GM12875 (cell line): ENCODE data around the gene BTRC.
"Not testable (repeated sequence)": the region's sequence is repeated elsewhere in the genome, so short reads cannot be mapped to it uniquely, and the experiment has no call there.

Source experiments
- H3K4me3 ChIP-seq: one replicate; pipeline ENCODE4 v1.5.1; 2011; ENCODE audit warnings: low read depth, low read length, control low read depth
- CTCF ChIP-seq: IDR thresholded peaks from 2 replicates; pipeline ENCODE4 v1.5.1; 2011; ENCODE audit warnings: low read depth, mild to moderate bottlenecking, control low read depth, inconsistent platforms, low read length, moderate library complexity, borderline replicate concordance; ENCODE audit not compliant: insufficient read depth

BTRC gene

GRCh38 chr10:101351477-101351876, 2.5 kb upstream of the BTRC start:
- no peak overlapping the region for H3K4me3 ChIP-seq
- TF ChIP-seq CTCF: no peak

- not testable (repeated sequence) for H3K4me3 ChIP-seq
Measured at GRCh38 chr10:101352857-101353256, 1.1 kb upstream of the BTRC start.

GRCh38 chr10:101354328-101355071, 535 bp downstream of the BTRC start:
- TF ChIP-seq CTCF: no peak
- peak overlapping the region; percentile 69 for H3K4me3 ChIP-seq

GRCh38 chr10:101355072-101355706, 1.2 kb downstream of the BTRC start:
- peak overlapping the region; percentile 69 for H3K4me3 ChIP-seq
- no peak for TF ChIP-seq CTCF

- no peak for TF ChIP-seq CTCF
- H3K4me3 ChIP-seq: no peak overlapping the region
Measured at GRCh38 chr10:101356132-101356531, 2.2 kb downstream of the BTRC start.

GRCh38 chr10:101357958-101358357, 4.0 kb downstream of the BTRC start:
- TF ChIP-seq CTCF: no peak
- no peak overlapping the region for H3K4me3 ChIP-seq

GRCh38 chr10:101358706-101359300, 4.8 kb downstream of the BTRC start:
- no peak for TF ChIP-seq CTCF
- H3K4me3 ChIP-seq: no peak overlapping the region

- H3K4me3 ChIP-seq: not testable (repeated sequence)
Measured at GRCh38 chr10:101360090-101360489, 6.1 kb downstream of the BTRC start.

GRCh38 chr10:101360841-101361240, 6.9 kb downstream of the BTRC start:
- H3K4me3 ChIP-seq: not testable (repeated sequence)
